Measurements from ENCODE around the gene AMOTL2.

The AMOTL2 gene

GRCh38 chr3:134407239-134407625 is 33.0 kb upstream of the AMOTL2 start:
- H3K27ac Mint-ChIP-seq: peak overlapping the region; percentile 7 to 32 (median 30)

GRCh38 chr3:134406331-134407238 is 32.3 kb upstream of the AMOTL2 start:
- peaks cover 66% of the 10 kb centered on the region for H3K27me3 Mint-ChIP-seq (ENCODE audit: low read depth)
- H3K4me3 Mint-ChIP-seq: peak overlapping the region; percentile 76 to 80 (median 78)
- H3K27ac Mint-ChIP-seq: peak overlapping the region; percentile 27 to 77 (median 30)
- H3K4me1 Mint-ChIP-seq: peaks cover 46% of the 10 kb centered on the region
- peaks cover 17% of the 10 kb centered on the region for H3K9me3 Mint-ChIP-seq
- TF ChIP-seq, protein P1, sequence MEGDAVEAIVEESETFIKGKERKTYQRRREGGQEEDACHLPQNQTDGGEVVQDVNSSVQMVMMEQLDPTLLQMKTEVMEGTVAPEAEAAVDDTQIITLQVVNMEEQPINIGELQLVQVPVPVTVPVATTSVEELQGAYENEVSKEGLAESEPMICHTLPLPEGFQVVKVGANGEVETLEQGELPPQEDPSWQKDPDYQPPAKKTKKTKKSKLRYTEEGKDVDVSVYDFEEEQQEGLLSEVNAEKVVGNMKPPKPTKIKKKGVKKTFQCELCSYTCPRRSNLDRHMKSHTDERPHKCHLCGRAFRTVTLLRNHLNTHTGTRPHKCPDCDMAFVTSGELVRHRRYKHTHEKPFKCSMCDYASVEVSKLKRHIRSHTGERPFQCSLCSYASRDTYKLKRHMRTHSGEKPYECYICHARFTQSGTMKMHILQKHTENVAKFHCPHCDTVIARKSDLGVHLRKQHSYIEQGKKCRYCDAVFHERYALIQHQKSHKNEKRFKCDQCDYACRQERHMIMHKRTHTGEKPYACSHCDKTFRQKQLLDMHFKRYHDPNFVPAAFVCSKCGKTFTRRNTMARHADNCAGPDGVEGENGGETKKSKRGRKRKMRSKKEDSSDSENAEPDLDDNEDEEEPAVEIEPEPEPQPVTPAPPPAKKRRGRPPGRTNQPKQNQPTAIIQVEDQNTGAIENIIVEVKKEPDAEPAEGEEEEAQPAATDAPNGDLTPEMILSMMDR (IDR thresholded peaks at IDR 0.05; ENCODE audit: unreplicated experiment in 3 of 3): no peak
- H3K36me3 Mint-ChIP-seq (ENCODE audit: low read depth): no peaks in the 10 kb centered on the region

More at GRCh38 chr3:134407239-134407625, 33.0 kb upstream of the AMOTL2 start:
- TF ChIP-seq, protein P1 (IDR thresholded peaks at IDR 0.05; ENCODE audit: unreplicated experiment in 3 of 3): no peak
- Mint-ChIP-seq H3K4me3 (peak overlapping the region; percentile 31 to 48 (median 43)), H3K4me1 (peaks cover 46% of the 10 kb centered on the region), H3K36me3 (ENCODE audit: low read depth) (no peaks in the 10 kb centered on the region), H3K9me3 (peaks cover 11% of the 10 kb centered on the region), H3K27me3 (ENCODE audit: low read depth) (peaks cover 66% of the 10 kb centered on the region)

DNA sequence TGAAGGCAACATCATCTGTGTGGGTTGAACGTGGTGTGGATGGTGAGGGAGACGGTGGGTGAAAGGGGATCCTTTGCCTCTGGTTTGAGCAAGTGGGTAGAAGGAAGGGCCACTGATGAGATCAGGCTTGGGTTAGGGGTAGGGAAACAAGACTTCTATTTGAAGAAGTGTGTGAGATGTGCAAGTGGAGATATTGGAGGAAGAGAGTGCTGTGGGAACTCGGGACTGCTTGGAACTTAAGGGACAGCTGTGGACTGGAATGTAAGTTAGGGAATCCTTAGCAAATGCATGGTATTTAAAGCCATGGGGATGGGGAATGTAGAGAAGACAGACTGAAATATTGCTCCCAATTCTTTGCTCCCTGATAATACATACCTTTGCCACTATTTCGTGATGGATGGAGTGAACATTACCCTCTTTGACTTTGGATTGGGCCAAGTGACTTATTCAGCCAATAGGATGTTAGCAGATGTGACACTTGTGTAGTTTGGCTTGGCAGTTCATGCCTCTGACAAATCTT is 30.2 kb upstream of the AMOTL2 start:
- H3K4me1 Mint-ChIP-seq: peaks cover 37% of the 10 kb centered on the region
- peaks cover 65% of the 10 kb centered on the region for H3K27me3 Mint-ChIP-seq (ENCODE audit: low read depth)
- no peaks in the 10 kb centered on the region for H3K36me3 Mint-ChIP-seq (ENCODE audit: low read depth)
- peaks cover 33% of the 10 kb centered on the region for H3K9me3 Mint-ChIP-seq
- TF ChIP-seq, protein P1 (IDR thresholded peaks at IDR 0.05; ENCODE audit: unreplicated experiment in 3 of 3): no peak
- peak overlapping the region; percentile 4 to 74 (median 27) for H3K27ac Mint-ChIP-seq
- peak overlapping the region in 2 of 3 experiments; percentile 33 to 80 for H3K4me3 Mint-ChIP-seq

DNA sequence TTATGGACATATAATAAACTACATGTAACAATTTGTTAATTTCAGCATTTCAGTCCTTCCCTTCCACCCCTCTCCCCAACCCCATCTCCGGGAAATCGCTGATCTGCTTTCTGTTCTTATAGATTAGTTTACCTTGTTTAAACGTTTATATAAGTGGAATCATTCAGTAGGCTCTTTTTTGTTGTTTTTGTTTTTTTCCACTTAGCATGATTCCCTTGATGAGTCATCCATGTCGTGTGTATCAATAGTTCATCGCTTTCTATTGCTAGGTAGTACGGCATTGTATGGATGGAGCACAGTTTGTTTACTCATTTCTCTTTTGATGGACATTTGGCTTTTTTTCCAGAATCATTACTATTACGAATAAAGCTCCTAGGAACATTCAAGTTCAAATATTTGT is 23.5 kb upstream of the AMOTL2 start:
- Mint-ChIP-seq H3K9me3 (peaks cover 27% of the 10 kb centered on the region), H3K27ac (no peak overlapping the region), H3K4me1 (peaks cover 32% of the 10 kb centered on the region), H3K36me3 (ENCODE audit: low read depth) (no peaks in the 10 kb centered on the region), H3K27me3 (ENCODE audit: low read depth) (peaks cover 12% of the 10 kb centered on the region), H3K4me3 (no peak overlapping the region)
- TF ChIP-seq, protein P1 (IDR thresholded peaks at IDR 0.05; ENCODE audit: unreplicated experiment in 3 of 3): no peak

DNA sequence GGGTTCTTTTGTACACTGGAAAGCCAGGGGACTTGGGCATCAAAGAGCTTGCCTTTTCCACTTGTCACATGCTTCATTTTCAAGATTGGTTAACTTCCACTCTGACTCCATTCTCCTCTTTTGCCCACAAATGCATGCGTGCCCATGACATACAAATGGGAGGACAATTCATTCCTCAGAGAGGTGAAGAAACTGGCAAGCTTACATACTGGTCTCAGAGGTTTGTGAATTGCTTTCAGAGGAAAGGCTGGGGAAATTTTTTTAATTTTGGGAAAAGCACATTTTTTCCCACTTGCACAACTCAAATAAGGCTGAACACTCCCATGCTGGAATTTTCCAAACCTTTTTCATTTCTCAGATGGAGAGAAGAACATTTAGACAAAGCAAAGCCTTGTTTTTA is 20.9 kb upstream of the AMOTL2 start:
- Mint-ChIP-seq H3K36me3 (ENCODE audit: low read depth) (no peaks in the 10 kb centered on the region), H3K9me3 (peaks cover 10% of the 10 kb centered on the region), H3K27ac (no peak overlapping the region), H3K4me1 (peaks cover 41% of the 10 kb centered on the region), H3K27me3 (ENCODE audit: low read depth) (peaks cover 8% of the 10 kb centered on the region), H3K4me3 (no peak overlapping the region)
- TF ChIP-seq, protein P1 (IDR thresholded peaks at IDR 0.05; ENCODE audit: unreplicated experiment in 3 of 3): no peak
